HG02870 (cell line): Measurements from ENCODE around the gene PIM1.

Experiments used
- ATAC-seq: cut with Tn5 transposase; IDR thresholded peaks from one replicate; pipeline ENCODE4 v1.9.1; 2021; ENCODE audit warnings: mild to moderate bottlenecking, moderate library complexity; ENCODE audit not compliant: unreplicated experiment

The PIM1 gene

DNA sequence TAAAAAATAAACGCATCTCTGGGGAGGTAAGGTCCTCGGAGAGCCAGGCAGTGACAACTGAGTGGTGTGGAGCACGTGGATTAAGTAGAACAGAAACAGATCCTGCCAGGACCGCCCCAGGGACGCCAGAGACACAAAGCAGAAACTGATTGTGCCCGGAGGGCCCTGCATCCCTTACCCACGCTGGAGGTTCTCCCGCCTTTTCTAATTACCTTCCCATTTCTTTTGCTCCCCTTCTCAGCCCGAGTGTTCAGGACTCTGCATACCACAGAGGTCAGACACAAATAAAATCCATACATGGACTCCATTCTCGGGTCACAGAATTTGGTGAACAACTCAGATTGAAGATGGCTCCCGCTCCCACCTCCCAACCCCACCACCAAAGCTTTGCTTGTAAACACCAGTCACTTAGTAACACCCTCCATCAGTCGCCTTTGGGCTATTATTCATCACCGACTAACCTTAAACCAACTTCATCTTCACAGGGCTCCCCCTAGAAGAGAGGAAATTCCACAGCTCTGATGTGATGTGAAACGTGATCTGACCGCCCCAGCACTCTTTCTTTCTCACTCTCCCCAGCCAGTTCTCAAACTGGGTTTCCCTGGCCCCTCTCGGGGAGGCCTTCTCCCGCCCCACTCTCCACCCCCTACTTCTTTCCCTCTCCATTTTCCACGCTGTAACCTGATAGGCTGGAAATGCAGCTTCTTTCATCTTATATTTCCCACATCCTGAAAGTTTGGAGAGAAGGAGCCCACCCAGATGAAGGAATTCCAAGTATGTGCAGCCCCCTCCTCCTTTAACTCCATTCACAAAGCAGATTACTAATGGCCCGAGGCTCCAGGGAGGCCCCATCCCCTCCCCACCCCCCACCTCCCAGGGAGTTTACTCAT, 32.5 kb upstream of the PIM1 start:
- ATAC-seq, result peak; percentile 58

DNA sequence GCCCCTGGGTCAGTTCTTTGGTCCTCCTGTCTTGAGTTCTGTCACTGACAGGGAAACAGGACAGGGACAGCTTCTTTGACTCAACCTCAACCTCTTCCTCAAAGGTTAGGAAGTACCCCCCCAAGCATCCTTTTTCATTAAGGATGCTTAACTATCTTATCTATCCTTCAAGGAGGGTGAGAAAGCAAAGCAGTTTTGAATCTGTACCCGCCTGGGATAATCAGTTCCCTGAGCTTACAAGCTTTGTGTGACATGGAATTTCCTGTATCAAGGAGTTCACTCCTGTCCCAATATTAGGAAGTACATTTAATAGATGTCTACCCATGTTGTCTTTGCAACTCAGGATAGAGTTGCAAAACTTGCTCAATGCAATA, 31.1 kb upstream of the PIM1 start:
- no peak for ATAC-seq

DNA sequence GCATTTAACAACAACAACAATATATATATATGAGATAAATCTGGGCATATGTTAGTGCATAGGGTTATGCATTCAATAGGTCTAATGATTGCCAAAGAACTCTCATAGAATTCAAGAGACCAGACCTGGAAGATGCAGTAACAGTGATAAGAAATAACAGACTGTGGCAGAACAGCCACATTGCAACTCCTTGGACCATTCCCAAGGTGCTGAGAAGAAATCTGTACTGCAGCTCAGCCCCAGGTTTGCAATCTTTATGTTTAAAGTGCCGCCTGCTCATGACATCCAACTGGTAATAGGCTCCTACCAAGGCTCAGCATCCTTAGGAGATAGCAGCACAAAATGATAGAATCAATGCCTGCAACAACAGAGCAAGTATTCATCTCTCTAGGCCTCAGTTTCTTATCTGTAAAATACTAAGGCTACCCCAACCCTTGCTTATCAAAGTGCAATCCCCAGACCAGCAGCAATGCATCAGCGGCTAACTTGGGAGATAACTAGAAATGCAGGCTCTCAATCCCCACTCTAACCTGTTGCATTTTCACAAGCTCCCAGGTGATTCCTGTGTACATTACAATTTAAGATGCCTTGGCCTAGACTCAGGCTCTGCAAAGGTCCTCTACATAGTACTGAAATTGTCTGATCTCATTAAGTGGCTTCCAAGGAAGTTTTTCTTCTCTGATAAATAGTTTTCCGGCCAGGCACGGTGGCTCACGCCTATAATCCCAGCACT, 30.6 kb upstream of the PIM1 start:
- ATAC-seq, result no peak

DNA sequence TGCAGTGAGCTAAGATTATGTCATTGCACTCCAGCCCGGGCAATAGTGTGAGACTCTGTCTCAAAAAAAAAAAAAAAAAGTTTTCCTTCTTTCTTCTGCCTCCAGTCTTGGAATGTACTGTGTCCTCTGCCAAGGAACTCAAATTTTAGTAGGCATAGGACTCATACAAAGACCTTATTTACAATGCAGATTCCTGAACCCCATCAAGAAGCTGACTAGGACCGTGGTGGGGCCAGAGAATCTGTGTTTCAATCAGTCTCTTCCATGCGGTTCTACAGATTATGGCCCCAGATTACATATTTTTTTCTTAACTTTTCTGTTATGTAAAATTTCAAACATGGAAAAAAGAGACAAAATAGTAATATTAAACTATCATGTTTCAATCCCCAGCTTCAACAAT, 29.8 kb upstream of the PIM1 start:
- ATAC-seq, result no peak

DNA sequence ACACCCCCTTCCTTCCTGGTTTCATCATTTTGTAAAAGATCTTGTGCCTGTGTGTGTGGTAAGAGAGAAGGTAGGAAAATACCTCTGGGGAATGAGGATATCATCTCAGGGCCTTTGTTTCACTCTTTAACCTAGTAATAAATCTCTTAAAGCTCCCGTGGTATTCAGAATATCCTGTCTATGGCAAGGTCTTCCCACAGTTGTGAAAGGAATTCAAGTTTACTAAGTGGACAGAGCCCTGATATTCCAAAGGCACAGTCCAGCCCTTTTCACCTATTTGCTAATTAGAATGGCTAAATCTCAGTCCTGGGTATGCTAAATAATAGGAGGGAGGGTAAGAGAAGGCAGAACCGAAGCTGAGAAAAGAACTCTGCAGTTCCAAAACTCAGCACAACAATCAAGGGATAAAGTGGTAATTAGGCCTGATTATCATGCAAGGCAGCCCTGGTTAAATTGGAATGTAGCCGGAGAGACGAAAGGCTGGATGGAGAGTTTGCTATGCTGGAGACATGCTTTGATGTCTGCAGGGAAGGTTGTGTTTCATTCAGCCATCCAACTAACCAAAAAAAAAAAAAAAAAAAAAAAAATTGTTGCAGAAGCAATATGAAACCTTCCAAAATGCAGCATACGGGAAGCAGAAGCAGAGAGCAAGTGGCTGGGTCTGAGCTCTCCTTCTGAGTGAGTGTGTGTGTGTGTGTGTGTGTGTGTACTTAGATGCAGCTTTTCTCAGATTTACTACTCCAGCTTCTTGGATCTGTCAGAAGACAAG, 28.5 kb upstream of the PIM1 start:
- ATAC-seq, result no peak

DNA sequence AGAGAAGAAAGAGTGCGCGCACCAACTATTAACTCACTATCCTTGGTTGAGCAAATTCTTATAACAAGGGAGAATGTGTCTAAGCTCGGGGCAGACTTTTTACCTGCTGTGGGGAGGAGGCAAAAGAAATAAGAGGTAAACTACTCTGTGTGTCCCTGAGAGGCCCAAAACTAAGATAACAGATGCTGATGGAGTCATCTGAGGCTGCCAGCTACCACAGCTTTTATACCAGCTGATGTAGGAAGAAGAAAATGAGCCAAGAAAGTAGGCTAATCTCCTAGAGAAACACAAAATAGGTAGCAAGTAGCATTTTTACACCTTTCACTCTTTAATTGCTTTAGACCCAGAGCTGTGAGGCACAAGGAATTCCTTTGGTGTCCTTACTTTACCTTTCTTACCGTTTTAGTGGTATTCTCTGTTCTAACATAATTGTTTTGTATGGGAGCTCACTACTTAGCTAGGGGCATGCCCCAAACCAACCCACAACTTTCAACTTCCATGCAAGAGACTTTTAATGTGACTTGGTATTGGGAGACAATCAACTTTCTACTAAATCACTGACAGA, 27.8 kb upstream of the PIM1 start:
- no peak for ATAC-seq

DNA sequence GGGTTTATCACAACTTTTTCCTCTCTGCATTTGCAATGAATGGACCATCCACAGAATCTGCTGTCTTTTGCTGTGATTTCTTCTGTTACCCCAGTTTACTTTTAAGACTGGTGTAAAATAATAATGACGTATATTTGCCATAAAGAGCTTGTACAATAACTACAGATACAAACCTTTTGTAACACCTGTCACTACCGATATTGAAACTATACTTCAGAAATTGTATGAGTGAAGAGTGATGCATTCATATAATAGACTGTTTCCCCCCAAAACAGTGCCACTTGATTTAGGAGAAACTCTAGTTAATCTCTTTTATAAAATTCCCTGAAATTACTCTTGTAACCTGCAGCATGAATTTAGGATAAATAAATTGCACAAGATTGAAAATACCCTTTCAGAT, 26.4 kb upstream of the PIM1 start:
- ATAC-seq, result no peak

DNA sequence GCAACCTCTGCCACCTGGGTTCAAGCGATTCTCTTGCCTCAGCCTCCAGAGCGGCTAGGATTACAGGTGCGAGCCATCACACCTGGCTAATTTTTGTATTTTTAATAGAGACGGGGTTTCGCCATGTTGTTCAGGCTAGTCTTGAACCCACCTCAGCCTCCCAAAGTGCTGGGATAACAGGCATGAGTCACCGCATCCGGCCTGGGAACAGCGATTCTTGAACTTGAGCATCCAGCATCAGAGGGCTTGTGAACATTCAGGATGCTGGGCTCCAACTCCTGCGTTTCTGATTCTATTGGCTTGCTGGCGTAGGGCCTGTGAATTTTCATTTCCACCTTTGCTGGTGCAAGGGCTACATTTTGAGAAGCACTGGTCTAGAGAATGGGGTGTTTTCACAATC, 24.5 kb upstream of the PIM1 start:
- ATAC-seq, result no peak

DNA sequence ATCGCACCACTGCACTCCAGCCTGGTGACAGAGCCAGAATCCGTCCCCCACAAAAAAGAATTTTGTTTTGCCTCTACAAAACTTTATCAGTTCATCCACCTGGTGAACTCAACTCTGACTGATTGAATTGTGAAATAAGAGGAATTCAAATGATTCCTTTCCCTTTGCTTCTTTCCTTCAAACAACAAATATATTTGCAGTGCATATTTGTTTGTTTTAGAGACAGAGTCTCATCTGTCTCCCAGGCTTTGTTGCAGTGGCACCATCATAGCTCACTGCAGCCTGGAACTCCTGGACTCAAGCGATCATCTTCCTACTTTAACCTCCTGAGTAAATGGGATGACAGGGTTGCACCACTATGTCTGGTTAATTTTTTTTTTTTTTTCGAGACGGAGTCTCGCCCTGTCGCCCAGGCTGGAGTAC, 23.2 kb upstream of the PIM1 start:
- ATAC-seq, result no peak

DNA sequence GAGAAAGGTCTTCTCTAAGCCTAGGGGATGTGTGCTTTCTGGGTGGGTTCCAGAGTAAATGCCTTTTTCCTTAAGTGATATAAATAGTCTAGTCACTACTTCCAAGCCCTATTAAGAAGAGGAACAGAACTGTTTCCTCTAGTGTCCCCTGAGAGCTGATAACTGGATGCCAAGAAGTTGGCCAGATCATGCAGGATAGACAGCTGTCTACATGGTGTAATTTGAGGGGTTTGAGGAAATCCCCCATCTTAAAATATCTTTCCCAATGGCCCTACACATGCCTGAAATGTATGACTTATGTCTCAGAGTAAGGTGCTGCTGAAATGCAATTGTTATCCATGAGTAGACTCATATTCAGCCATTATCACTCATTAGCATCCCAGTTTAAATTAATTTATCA, 20.2 kb upstream of the PIM1 start:
- no peak for ATAC-seq

DNA sequence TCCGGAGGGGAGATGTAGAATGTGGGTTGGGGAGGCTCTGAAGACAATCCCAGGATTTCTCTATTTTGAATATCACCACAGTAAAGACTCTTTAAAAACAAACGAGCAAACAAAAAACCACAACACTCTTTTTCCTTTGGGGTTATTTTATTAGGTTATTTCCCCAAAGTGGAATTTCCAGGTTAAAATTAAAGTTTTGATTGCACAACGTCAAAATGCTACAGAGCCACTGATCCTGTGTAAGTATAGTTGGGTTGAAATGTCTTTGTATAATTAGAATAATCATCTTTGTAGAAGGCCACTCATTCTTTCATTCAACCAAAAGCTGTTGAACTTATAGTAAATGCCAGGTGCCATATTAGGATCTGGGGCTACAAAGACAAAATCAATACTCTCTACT, 19.6 kb upstream of the PIM1 start:
- ATAC-seq, result no peak

DNA sequence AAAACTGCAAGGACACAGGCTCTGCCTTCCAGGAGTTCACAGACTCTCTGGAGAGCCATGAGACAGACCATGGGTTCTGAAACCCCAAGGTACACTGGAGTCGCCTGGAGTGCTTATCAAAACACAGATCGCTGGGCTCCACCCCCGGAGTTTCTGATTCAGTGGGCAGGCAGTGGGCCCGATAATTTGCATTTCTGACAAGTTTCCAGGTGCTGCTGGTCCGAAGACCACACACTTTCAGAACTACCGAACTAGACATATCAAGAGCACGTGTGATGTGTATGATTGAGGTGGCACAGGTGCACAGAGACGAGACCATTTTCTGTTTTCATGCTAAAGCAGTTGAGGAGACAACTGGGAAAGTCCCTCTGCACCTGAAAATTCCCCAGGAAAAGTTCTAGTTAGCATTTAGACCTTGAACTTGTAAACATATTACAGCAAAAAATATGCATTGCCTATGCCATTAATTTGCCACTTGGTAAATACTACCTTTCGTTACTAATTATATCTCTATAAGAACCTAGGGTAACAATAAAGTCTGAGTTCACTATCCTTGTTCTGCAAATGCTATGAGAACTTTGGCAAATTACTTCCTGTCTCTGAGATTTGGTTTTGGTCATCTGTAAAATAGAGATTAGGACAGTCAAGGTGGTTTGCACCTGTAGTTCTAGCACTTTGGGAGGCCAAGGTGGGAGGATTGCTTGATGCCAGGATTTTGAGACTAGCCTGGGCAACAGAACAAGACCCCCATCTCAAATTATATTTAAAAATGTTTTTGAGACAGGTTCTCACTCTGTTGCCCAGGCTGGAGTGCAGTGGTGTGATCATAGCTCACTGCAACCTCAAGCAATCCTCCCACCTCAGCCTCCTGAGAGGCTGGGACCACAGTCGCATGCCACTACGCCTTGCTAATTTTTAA, 14.3 kb upstream of the PIM1 start:
- peak; percentile 83 for ATAC-seq

DNA sequence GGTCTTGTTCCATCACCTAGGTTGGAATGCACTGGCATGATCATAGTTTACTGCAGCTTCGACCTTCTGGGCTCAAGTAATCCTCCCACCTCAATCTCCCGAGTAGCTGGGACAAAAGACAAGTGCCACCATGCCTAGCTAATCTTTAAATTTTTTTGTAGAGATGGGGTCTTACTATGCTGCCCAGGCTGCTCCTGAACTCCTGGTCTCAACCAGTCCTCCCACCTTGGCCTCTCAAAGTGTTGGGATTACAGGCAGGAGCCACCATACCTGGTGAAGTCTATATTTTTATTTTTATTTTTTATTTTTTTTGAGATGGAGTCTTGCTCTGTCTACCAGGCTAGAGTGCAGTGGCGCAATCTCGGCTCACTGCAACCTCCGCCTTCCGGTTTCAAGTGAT, 11.4 kb upstream of the PIM1 start:
- no peak for ATAC-seq

DNA sequence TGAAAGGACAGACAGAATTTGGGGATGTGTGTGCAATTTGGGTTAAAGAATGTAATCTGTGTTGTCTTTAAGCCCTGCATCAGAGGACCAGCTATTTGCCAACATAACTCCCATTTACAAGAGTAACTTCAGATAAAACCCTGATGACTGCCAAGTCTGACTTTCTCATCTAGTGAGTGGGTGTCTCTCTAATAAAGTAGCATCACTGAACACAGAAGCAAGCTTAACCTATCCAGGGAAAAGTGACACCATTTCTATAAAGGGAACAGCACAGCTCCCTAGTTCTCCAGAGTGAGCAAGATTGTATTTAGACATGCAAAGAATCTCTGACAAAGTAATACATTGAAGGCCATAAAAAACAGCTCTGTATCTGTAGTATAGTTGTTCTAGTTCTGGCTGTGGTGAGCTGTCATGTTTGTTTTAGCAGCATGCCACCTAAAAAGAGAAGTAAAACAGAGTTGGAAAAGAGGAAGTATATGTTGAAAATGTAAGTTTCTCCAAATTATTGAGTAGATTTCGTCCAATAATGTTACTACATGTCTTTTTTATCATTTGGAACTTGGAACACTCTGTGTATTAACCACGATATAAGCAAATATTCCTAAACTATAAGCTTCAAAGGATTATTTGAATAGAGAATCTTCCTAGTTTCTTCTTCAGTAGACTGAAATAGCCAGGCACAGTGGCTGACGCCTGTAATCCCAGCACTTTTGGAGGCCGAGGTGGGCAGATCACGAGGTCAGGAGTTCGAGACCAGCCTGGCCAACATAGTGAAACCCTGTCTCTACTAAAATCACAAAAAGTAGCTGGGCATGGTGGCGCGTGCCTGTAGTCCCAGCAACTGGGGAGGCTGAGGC, 8.8 kb upstream of the PIM1 start:
- peak; percentile 53 for ATAC-seq

DNA sequence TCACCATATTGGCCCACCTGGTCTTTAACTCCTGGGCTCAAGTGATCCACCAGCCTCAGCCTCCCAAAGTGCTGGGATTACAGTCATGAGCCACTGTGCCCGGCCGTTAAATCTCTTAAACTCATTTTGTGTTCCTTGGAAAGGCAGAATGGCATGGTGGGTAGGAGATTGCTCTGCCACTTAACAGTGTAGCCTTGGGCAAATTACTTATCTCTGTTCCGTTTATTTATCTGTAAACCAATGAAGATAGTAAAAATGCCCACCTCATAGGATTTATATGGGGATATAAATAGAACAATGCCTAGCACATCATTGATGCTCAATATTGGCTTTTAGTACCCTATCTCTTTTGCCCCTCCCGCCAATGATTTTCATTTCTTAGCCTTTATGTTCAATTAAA, 7.2 kb upstream of the PIM1 start:
- ATAC-seq, result no peak

DNA sequence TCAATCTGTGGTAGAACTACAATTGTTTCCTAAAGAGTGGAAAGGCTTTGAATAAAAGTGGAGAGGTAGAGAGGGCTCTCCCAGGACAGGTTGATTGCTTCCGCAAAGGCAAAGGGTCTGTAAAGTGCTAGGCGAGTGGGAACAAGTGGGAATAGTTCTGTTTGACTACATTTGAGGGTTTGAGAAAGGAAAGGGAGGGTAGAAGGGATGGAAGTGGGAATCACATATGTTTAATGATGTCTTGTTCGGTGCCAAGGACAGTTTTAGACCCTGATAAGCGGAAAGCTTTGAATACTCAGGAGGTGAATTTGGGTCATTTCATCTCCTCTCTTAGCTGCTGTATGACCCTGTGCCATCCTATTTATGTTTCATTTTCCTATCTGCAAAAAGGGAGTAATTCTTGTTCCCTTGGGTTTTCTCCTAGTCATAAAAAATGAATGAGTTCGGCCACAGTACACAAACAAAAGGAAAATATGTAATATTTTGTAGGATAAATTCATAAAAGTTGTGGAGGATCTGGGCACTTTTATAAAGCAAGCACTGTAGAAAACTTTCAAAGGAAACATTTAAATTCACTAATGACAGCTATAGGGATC, 1.7 kb upstream of the PIM1 start:
- no peak for ATAC-seq

DNA sequence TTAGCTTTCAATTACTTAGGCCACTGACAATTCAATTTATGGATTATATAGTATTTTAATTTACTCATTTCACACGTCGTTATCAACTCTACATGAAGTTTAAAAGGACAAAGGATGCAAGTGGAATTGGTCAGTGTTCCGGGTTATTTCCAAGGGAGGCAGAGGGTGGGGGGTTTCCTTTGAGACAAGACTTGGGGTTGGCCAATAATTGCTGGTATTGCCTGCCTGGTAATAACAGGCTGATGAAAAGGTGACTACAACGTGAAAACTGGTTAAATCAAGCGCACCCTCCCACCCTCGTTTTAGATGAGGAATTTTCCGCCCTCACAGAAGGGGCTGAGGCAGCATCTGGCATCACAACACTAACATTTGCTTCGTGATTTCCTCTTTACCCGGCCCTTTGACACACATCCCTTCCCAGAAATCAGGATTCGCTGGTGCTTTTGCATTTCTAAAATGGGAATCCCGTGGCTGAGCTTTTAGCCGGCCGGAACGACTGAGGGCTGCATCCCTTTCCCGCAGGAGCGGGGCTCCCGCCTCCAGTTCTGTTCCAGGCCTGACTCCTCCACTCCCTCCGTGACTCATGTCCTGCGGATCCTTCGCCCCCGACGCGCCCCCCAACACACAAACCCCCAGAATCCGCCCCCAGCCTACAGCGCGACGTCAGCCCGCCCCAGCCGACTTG, 999 bp upstream of the PIM1 start:
- no peak for ATAC-seq
